IMR-90 (cell line): ENCODE data around the gene FAM78B. TPM values are rescaled to one million over a fixed set of nuclear protein-coding genes. Genes with fewer than 3 reads are reported as not detected.

ENCODE experiments used
- ATAC-seq: fragments of 200-7000 bp; cut with Tn5 transposase; 2 replicates; pipeline ENCODE4 v1.9.1; 2020; ENCODE audit warnings: low read depth, mild to moderate bottlenecking, moderate library complexity
- BruUV-seq: library from RNA; stranded (reverse); fragments of 400-500 nt; replicated peaks from 2 replicates; lab custom pipeline; 2021; lab: Mats Ljungman, UMichigan
- CTCF ChIA-PET: fragments of 300-600 bp; formaldehyde crosslinking; extraction: SDS; loops from one replicate; lab custom pipeline; 2021; ENCODE audit warnings: antibody characterized with exemption; lab: Yijun Ruan, JAX
- POLR2A ChIA-PET: fragments of 300-600 bp; sonication (Branson Sonifier 250); formaldehyde crosslinking; loops from one replicate; lab custom pipeline; 2022; ENCODE audit warnings: antibody characterized with exemption; ENCODE audit not compliant: unreplicated experiment; lab: Charles Lee
- DNase-seq: peaks from one replicate; pipeline ENCODE4 v3.0.0; 2013
- H2AFZ ChIP-seq: replicated peaks from 2 replicates; pipeline ENCODE3; 2013; ENCODE audit warnings: low read length, mild to moderate bottlenecking; ENCODE audit not compliant: poor library complexity
- H2AK5ac ChIP-seq: 2 replicates; pipeline ENCODE4 v1.6.1; 2013; ENCODE audit warnings: low read depth, low read length, inconsistent platforms
- H2AK9ac ChIP-seq: replicated peaks from 2 replicates; pipeline ENCODE3; 2013; ENCODE audit warnings: mild to moderate bottlenecking, low read depth, low read length, moderate library complexity; ENCODE audit not compliant: poor library complexity
- H2BK120ac ChIP-seq: 2 replicates; pipeline ENCODE4 v1.6.1; 2013; ENCODE audit warnings: low read depth, low read length, inconsistent platforms
- H2BK15ac ChIP-seq: 3 replicates; pipeline ENCODE4 v1.6.1; 2013; ENCODE audit warnings: low read depth, low read length, inconsistent platforms
- H2BK20ac ChIP-seq: 2 replicates; pipeline ENCODE4 v1.6.1; 2013; ENCODE audit warnings: low read depth, mild to moderate bottlenecking, inconsistent platforms, low read length, moderate library complexity
- H2BK5ac ChIP-seq: 2 replicates; pipeline ENCODE4 v1.6.1; 2013; ENCODE audit warnings: mild to moderate bottlenecking, low read depth, low read length, inconsistent platforms; ENCODE audit not compliant: poor library complexity, severe bottlenecking
- H3K14ac ChIP-seq: replicated peaks from 2 replicates; pipeline ENCODE4 v1.6.1; 2013; ENCODE audit warnings: low read depth, low read length, inconsistent platforms
- H3K18ac ChIP-seq: 2 replicates; pipeline ENCODE4 v1.6.1; 2013; ENCODE audit warnings: low read depth, low read length, control low read depth
- H3K23ac ChIP-seq: 2 replicates; pipeline ENCODE4 v1.6.1; 2013; ENCODE audit warnings: low read depth, low read length, inconsistent platforms
- H3K27ac ChIP-seq: 2 replicates; pipeline ENCODE4 v1.5.1; 2013; ENCODE audit warnings: mild to moderate bottlenecking, control low read depth, low read length; ENCODE audit not compliant: insufficient read depth
- H3K27me3 ChIP-seq: 2 replicates; pipeline ENCODE4 v1.6.1; 2013; ENCODE audit warnings: low read length; ENCODE audit not compliant: control insufficient read depth, insufficient read depth
- H3K36me3 ChIP-seq: 2 replicates; pipeline ENCODE4 v1.6.1; 2013; ENCODE audit warnings: low read length, mixed read lengths; ENCODE audit not compliant: control insufficient read depth, insufficient read depth
- H3K4ac ChIP-seq: 2 replicates; pipeline ENCODE4 v1.6.1; 2013; ENCODE audit warnings: low read depth, low read length, inconsistent platforms
- H3K4me1 ChIP-seq: 2 replicates; pipeline ENCODE4 v1.6.1; 2013; ENCODE audit warnings: low read length, mixed read lengths; ENCODE audit not compliant: control insufficient read depth, insufficient read depth
- H3K4me2 ChIP-seq: 2 replicates; pipeline ENCODE4 v1.6.1; 2013; ENCODE audit warnings: low read depth, mild to moderate bottlenecking, control low read depth, low read length, moderate library complexity
- H3K4me3 ChIP-seq: 2 replicates; pipeline ENCODE4 v1.5.1; 2013; ENCODE audit warnings: low read depth, mild to moderate bottlenecking, control low read depth, low read length, moderate library complexity; ENCODE audit not compliant: insufficient read depth
- H3K56ac ChIP-seq: 2 replicates; pipeline ENCODE4 v1.6.1; 2013; ENCODE audit warnings: low read length, inconsistent platforms; ENCODE audit not compliant: insufficient read depth; ENCODE audit errors: extremely low read depth
- H3K79me1 ChIP-seq, 2 experiments: 2 replicates each; pipeline ENCODE4 v1.6.1; 2013; ENCODE audit warnings: low read length in 2 of 2, inconsistent platforms in 1 of 2, low read depth in 1 of 2
- H3K9ac ChIP-seq: 2 replicates; pipeline ENCODE4 v1.6.1; 2013; ENCODE audit warnings: low read depth, low read length, control low read depth
- H3K9me1 ChIP-seq: 2 replicates; pipeline ENCODE4 v1.6.1; 2013; ENCODE audit warnings: low read length, inconsistent platforms; ENCODE audit not compliant: insufficient read depth
- H3K9me3 ChIP-seq: 2 replicates; pipeline ENCODE4 v1.6.1; 2013; ENCODE audit warnings: low read length; ENCODE audit not compliant: control insufficient read depth, insufficient read depth
- H4K20me1 ChIP-seq: 2 replicates; pipeline ENCODE4 v1.6.1; 2013; ENCODE audit warnings: low read length, inconsistent platforms; ENCODE audit not compliant: insufficient read depth
- H4K5ac ChIP-seq: 2 replicates; pipeline ENCODE4 v1.6.1; 2013; ENCODE audit warnings: mild to moderate bottlenecking, low read depth, low read length, control low read depth
- H4K8ac ChIP-seq, 2 experiments: 2 replicates each; pipeline ENCODE4 v1.6.1; 2013; ENCODE audit warnings: low read depth in 2 of 2, low read length in 2 of 2, control low read depth in 1 of 2, inconsistent platforms in 1 of 2
- H4K91ac ChIP-seq: 2 replicates; pipeline ENCODE4 v1.6.1; 2013; ENCODE audit warnings: low read depth, low read length, inconsistent platforms; ENCODE audit not compliant: insufficient read depth
- BHLHE40 ChIP-seq: fragments of 150-350 bp; IDR thresholded peaks from 2 replicates; pipeline ENCODE4 v1.6.1; 2016; ENCODE audit warnings: mild to moderate bottlenecking, low read depth, low read length
- CHD1 ChIP-seq: IDR thresholded peaks from 2 replicates; pipeline ENCODE4 v1.6.1; 2012; ENCODE audit warnings: low read depth, low read length, improper control_type of control experiment
- ELK1 ChIP-seq: fragments of 150-350 bp; IDR thresholded peaks from 2 replicates; pipeline ENCODE4 v1.6.1; 2016; ENCODE audit warnings: low read depth, mild to moderate bottlenecking, low read length, moderate library complexity, borderline replicate concordance
- FOS ChIP-seq: fragments of 150-350 bp; IDR thresholded peaks from 2 replicates; pipeline ENCODE4 v1.6.1; 2016; ENCODE audit warnings: low read depth, low read length
- MAFK ChIP-seq: IDR thresholded peaks from 2 replicates; pipeline ENCODE4 v1.6.1; 2012; ENCODE audit warnings: low read depth, low read length, improper control_type of control experiment
- MAZ ChIP-seq: IDR thresholded peaks from 2 replicates; pipeline ENCODE4 v1.6.1; 2012; ENCODE audit warnings: low read depth, mild to moderate bottlenecking, low read length, improper control_type of control experiment, moderate library complexity, borderline replicate concordance
- RAD21 ChIP-seq: IDR thresholded peaks from 2 replicates; pipeline ENCODE4 v1.6.1; 2012; ENCODE audit warnings: low read length, improper control_type of control experiment
- RCOR1 ChIP-seq: IDR thresholded peaks from 2 replicates; pipeline ENCODE4 v1.6.1; 2012; ENCODE audit warnings: mild to moderate bottlenecking, low read length, improper control_type of control experiment; ENCODE audit not compliant: insufficient replicate concordance
- SMC3 ChIP-seq: fragments of 150-350 bp; IDR thresholded peaks from 2 replicates; pipeline ENCODE4 v1.6.1; 2016; ENCODE audit warnings: low read depth, mild to moderate bottlenecking, antibody characterized with exemption, low read length, moderate library complexity
- USF2 ChIP-seq: fragments of 150-350 bp; IDR thresholded peaks from 2 replicates; pipeline ENCODE4 v1.6.1; 2017; ENCODE audit warnings: mild to moderate bottlenecking, antibody characterized with exemption, low read length, low read depth
- WGBS, 2 experiments: methylation state at CpG; one replicate each; pipeline versions ENCODE4 v1.1.5 to v1.1.7; 2013; ENCODE audit warnings: missing lambda C conversion rate in 2 of 2; ENCODE audit not compliant: insufficient read length in 1 of 2; ENCODE audit errors: extremely low coverage in 2 of 2; 5-methylcytosine and 5-hydroxymethylcytosine counted together
- dilution Hi-C: fragments of 300-500 bp; cut with HindIII; formaldehyde crosslinking; loops from one replicate; pipeline ENCODE4 v1.14.3; 2018; ENCODE audit warnings: low sequenced_read_pairs; ENCODE audit not compliant: unreplicated experiment
- in situ Hi-C: fragments of 300-500 bp; cut with MboI; formaldehyde crosslinking; loops from 3 replicates; pipeline ENCODE4 v1.14.3; 2019; ENCODE audit warnings: low sequenced_read_pairs, inconsistent platforms, mixed read lengths
- intact Hi-C: fragments of 100-400 bp; cut with micrococcal nuclease; formaldehyde crosslinking; loops from 2 replicates; pipeline ENCODE4 v1.10.0; 2022
- polyA plus RNA-seq, 3 experiments: library from polyadenylated mRNA; depleted of rRNA; stranded (reverse); fragments of >200 nt; gene quantifications; 2 replicates each; pipeline ENCODE4 v1.2.3, GENCODE V29; 2012; ENCODE audit warnings: low replicate concordance in 1 of 3
- total RNA-seq: library from RNA; depleted of rRNA; stranded (reverse); fragments of >200 nt; gene quantifications from 2 replicates; pipeline ENCODE4 v1.2.3, GENCODE V29; 2012

Gene FAM78B
- total and polyA plus RNA-seq, 2 of the 4 experiments (the other 2 are of a cell fraction) = under 0.01 to 0.12 TPM

- Histone ChIP-seq H3K27ac (no peak overlapping the region), H3K18ac (no peak overlapping the region), H3K4ac (no peak overlapping the region), H3K4me3 (no peak overlapping the region), H3K4me1 (no peaks in the 10 kb centered on the region), H2BK15ac (no peak overlapping the region), H3K4me2 (no peak overlapping the region), H3K9me3 (peaks cover 6% of the 10 kb centered on the region), H2BK120ac (no peak overlapping the region), H2BK20ac (no peak overlapping the region), H3K36me3 (no peaks in the 10 kb centered on the region), H2AFZ (no peak overlapping the region), H4K8ac (no peak overlapping the region), H2AK9ac (no peak overlapping the region), H3K56ac (no peak overlapping the region), H3K79me1 (no peaks in the 10 kb centered on the region), H2AK5ac (no peak overlapping the region), H3K27me3 (no peaks in the 10 kb centered on the region), H3K14ac (no peak overlapping the region), H4K91ac (no peak overlapping the region), H2BK5ac (no peak overlapping the region), H3K9me1 (no peaks in the 10 kb centered on the region), H3K9ac (no peak overlapping the region), H4K5ac (no peak overlapping the region), H4K20me1 (no peaks in the 10 kb centered on the region), H3K23ac (no peak overlapping the region)
- dilution Hi-C loops (no loop called here), in situ Hi-C loops (no loop called here), intact Hi-C loops (no loop called here)
- no TSS peak for BruUV-seq
- no peak for DNase-seq
- POLR2A ChIA-PET = no interaction called here
- WGBS, 2 experiments = no CpG with 5 or more reads among the region's 1 CpG
- no peak for TF ChIP-seq MAFK
- no peak for TF ChIP-seq RAD21
- no peak for TF ChIP-seq SMC3
- TF ChIP-seq BHLHE40 = no peak
- no peak for TF ChIP-seq MAZ
- TF ChIP-seq USF2 = no peak
- no peak for TF ChIP-seq FOS
- TF ChIP-seq RCOR1 = no peak
- TF ChIP-seq ELK1 = no peak
- no peak for TF ChIP-seq CHD1
- CTCF ChIA-PET = no interaction called here
- no peak for ATAC-seq
Observed at GRCh38 chr1:166114419-166114818, 52.4 kb downstream of the FAM78B start.
